H1 (cell line): ENCODE measurements around the gene CNOT2. TPM values are rescaled to one million over a fixed set of nuclear protein-coding genes. Genes with fewer than 3 reads are reported as not detected.

Experiments
- BRCA1 ChIP-seq: IDR thresholded peaks from 2 replicates; pipeline ENCODE4 v1.6.1; 2012; ENCODE audit warnings: low read depth, low read length, improper control_type of control experiment
- CHD1 ChIP-seq: IDR thresholded peaks from 2 replicates; pipeline ENCODE4 v1.6.1; 2012; ENCODE audit warnings: low read depth, low read length, improper control_type of control experiment
- SIRT6 ChIP-seq: IDR thresholded peaks from one replicate; pipeline ENCODE4 v1.7.1; 2012; ENCODE audit warnings: low read length, inconsistent platforms
- TAF7 ChIP-seq: optimal IDR thresholded peaks from 2 replicates; pipeline ENCODE3; 2011; ENCODE audit warnings: low read depth, mild to moderate bottlenecking, inconsistent platforms, low read length, moderate library complexity, borderline replicate concordance
- polyA plus RNA-seq, 7 experiments: library from polyadenylated mRNA; depleted of rRNA in 3 of 7; stranded (reverse) in 5 of 7; unstranded in 2 of 7; fragments of >200 nt in 5 of 7; fragments of 200-250 nt in 2 of 7; gene quantifications; 1 replicate in 5 of 7; 2 replicates in 1 of 7; 4 replicates in 1 of 7; pipeline versions ENCODE4 v1.2.1 to v1.2.3, GENCODE V29; 2011 to 2013; ENCODE audit warnings: missing spikeins in 2 of 7, mixed read lengths in 2 of 7
- total RNA-seq: library from RNA; stranded (reverse); fragmentation: NEBNext Ultra II Directional; extraction: Animal tissue kit (Norgen Biotek cat#: 25700); gene quantifications from 2 replicates; pipeline ENCODE4 v1.2.1, GENCODE V29; 2021

The CNOT2 gene
- total and polyA plus RNA-seq, 2 of the 8 experiments (the other 6 are each of a cell fraction or from before 2014, with no cell fraction given) = 61.2 to 64.8 TPM

DNA sequence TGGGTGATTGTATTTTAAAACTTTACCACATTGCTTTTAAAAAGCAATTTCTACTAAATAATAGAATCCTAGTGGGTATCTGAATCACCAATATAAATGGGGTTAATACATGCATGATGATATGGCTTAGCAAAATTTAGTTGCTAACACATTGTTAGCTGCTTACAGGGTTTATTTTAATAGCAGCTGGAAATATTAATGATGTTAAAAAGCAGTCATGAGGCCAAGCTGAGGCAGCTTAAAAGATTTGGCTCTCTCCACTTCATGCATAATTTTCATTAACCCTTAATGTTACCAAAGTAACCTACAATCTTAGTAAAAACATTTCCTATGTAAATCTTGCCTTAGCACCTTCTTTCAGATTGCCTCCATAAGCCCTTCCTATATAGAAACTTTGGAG lies 49.2 kb upstream of the CNOT2 start (continued):
- no peak for TF ChIP-seq TAF7
- TF ChIP-seq SIRT6 = no peak
- no peak for TF ChIP-seq BRCA1
- TF ChIP-seq CHD1 = no peak
